Upper lobe of left lung (tissue), 4 donors: Measurements from ENCODE around the gene RTCB.

ENCODE experiments used
- EP300 ChIP-seq, 4 donors: sonication (generic); formaldehyde crosslinking; IDR thresholded peaks; one replicate each; pipeline ENCODE4 v1.5.1; 2017; ENCODE audit warnings: antibody characterized with exemption in 4 of 4, control low read depth in 2 of 4
- POLR2A ChIP-seq, 4 donors: fragments of 450-650 bp; IDR thresholded peaks; one replicate each; pipeline ENCODE4 v1.5.1; 2016 to 2017; ENCODE audit warnings: antibody characterized with exemption in 4 of 4, mild to moderate bottlenecking in 2 of 4
- TF ChIP-seq, protein P1 (sequence below), 6 experiments: fragments of 450-650 bp in 4 of 6; fragments of 200-600 bp in 2 of 6; sonication (generic) in 2 of 6; IDR thresholded peaks; one replicate each; pipeline ENCODE4 v1.5.1; 2016 to 2019; ENCODE audit warnings: antibody characterized with exemption in 6 of 6

- TF ChIP-seq, protein P1, sequence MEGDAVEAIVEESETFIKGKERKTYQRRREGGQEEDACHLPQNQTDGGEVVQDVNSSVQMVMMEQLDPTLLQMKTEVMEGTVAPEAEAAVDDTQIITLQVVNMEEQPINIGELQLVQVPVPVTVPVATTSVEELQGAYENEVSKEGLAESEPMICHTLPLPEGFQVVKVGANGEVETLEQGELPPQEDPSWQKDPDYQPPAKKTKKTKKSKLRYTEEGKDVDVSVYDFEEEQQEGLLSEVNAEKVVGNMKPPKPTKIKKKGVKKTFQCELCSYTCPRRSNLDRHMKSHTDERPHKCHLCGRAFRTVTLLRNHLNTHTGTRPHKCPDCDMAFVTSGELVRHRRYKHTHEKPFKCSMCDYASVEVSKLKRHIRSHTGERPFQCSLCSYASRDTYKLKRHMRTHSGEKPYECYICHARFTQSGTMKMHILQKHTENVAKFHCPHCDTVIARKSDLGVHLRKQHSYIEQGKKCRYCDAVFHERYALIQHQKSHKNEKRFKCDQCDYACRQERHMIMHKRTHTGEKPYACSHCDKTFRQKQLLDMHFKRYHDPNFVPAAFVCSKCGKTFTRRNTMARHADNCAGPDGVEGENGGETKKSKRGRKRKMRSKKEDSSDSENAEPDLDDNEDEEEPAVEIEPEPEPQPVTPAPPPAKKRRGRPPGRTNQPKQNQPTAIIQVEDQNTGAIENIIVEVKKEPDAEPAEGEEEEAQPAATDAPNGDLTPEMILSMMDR (IDR thresholded peaks at IDR 0.05), result no peak
- TF ChIP-seq EP300 (IDR thresholded peaks at IDR 0.05) (no peak), POLR2A (IDR thresholded peaks at IDR 0.05) (no peak)
Measured at GRCh38 chr22:32352681-32353080, 59.4 kb downstream of the RTCB start.
